ENCODE measurements around the gene GNG8. TPM values are rescaled to one million over a fixed set of nuclear protein-coding genes. Genes with fewer than 3 reads are reported as not detected.

Gene GNG8
- total and polyA plus RNA-seq, 9 of the 15 experiments (the other 6 are each of a cell fraction or from before 2014, with no cell fraction given): 1.3 TPM; not detected in 8

DNA sequence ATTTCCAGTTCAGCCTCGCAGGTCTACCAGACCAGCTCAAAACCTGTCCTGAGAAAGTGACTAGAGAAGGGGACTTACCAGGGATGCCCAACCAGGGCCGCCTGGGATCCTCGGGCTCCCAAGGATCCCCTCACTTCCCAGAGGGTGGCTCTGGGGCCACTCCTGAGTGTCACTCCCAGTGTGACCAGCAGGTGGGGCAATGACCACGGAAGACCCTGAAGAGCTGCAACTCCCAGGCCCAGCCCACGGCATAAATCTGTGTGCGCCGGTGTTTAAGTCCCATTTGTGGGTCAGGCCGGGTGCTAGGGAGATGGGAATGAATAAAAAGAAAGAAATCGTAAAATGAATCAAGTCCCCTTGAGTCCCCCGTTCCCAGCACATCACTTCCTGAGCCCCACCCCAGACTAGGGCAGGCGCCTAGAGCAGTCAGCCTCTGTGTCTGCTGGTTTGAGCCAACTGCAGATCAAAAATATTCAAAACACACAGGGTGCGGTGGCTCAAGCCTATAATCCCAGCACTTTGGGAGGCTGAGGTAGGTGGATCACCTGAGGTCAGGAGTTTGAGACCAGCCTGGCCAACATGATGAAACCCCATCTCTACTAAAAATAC lies 21.8 kb downstream of the GNG8 start (continued):
- TF ChIP-seq, protein P1, sequence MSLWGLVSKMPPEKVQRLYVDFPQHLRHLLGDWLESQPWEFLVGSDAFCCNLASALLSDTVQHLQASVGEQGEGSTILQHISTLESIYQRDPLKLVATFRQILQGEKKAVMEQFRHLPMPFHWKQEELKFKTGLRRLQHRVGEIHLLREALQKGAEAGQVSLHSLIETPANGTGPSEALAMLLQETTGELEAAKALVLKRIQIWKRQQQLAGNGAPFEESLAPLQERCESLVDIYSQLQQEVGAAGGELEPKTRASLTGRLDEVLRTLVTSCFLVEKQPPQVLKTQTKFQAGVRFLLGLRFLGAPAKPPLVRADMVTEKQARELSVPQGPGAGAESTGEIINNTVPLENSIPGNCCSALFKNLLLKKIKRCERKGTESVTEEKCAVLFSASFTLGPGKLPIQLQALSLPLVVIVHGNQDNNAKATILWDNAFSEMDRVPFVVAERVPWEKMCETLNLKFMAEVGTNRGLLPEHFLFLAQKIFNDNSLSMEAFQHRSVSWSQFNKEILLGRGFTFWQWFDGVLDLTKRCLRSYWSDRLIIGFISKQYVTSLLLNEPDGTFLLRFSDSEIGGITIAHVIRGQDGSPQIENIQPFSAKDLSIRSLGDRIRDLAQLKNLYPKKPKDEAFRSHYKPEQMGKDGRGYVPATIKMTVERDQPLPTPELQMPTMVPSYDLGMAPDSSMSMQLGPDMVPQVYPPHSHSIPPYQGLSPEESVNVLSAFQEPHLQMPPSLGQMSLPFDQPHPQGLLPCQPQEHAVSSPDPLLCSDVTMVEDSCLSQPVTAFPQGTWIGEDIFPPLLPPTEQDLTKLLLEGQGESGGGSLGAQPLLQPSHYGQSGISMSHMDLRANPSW (CRISPR knock-in tag; IDR thresholded peaks at IDR 0.05): 0 out of 2 replicates have a peak, but pooled peaks have one; percentile 38
- TF ChIP-seq ZC3H8 (IDR thresholded peaks at IDR 0.05): no peak
- no peak for TF ChIP-seq ZNF3 (CRISPR knock-in tag; IDR thresholded peaks at IDR 0.05)
- TF ChIP-seq RFX1 (IDR thresholded peaks at IDR 0.05): no peak
- TF ChIP-seq, protein P2, sequence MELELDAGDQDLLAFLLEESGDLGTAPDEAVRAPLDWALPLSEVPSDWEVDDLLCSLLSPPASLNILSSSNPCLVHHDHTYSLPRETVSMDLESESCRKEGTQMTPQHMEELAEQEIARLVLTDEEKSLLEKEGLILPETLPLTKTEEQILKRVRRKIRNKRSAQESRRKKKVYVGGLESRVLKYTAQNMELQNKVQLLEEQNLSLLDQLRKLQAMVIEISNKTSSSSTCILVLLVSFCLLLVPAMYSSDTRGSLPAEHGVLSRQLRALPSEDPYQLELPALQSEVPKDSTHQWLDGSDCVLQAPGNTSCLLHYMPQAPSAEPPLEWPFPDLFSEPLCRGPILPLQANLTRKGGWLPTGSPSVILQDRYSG (tag; conservative IDR thresholded peaks at IDR 0.05; ENCODE audit: low read depth): no peak
- TF ChIP-seq FOXA1 (IDR thresholded peaks at IDR 0.05; ENCODE audit: borderline replicate concordance): no peak
- no peak for TF ChIP-seq PHB2 (IDR thresholded peaks at IDR 0.05; ENCODE audit: low read depth)
- TF ChIP-seq CCAR2 (IDR thresholded peaks at IDR 0.05; ENCODE audit: low read depth, low read length): no peak
- TF ChIP-seq STAT5B (CRISPR knock-in tag; IDR thresholded peaks at IDR 0.05): no peak
- TF ChIP-seq ZNF23 (CRISPR knock-in tag; IDR thresholded peaks at IDR 0.05): no peak
- TF ChIP-seq COPS2 (conservative IDR thresholded peaks at IDR 0.05): no peak
- no peak for TF ChIP-seq ZNF384 (IDR thresholded peaks at IDR 0.05; ENCODE audit: low read depth, low read length)
- TF ChIP-seq NCOA1 (IDR thresholded peaks at IDR 0.05; ENCODE audit: low read depth): no peak
- TF ChIP-seq ZNF764 (CRISPR knock-in tag; IDR thresholded peaks at IDR 0.05; ENCODE audit: low read depth): no peak
- no peak for TF ChIP-seq TAF9B (IDR thresholded peaks at IDR 0.05; ENCODE audit: partially characterized antibody)
- TF ChIP-seq SOX6 (IDR thresholded peaks at IDR 0.05): no peak
- TF ChIP-seq CBX5 (IDR thresholded peaks at IDR 0.05; ENCODE audit: borderline replicate concordance, low read depth): no peak
- TF ChIP-seq, protein P3, sequence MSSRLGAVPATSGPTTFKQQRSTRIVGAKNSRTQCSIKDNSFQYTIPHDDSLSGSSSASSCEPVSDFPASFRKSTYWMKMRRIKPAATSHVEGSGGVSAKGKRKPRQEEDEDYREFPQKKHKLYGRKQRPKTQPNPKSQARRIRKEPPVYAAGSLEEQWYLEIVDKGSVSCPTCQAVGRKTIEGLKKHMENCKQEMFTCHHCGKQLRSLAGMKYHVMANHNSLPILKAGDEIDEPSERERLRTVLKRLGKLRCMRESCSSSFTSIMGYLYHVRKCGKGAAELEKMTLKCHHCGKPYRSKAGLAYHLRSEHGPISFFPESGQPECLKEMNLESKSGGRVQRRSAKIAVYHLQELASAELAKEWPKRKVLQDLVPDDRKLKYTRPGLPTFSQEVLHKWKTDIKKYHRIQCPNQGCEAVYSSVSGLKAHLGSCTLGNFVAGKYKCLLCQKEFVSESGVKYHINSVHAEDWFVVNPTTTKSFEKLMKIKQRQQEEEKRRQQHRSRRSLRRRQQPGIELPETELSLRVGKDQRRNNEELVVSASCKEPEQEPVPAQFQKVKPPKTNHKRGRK (tag; IDR thresholded peaks at IDR 0.05): no peak
- 0 out of 2 replicates have a peak, but pooled peaks have one; percentile 32 for TF ChIP-seq SP1 (CRISPR knock-in tag; IDR thresholded peaks at IDR 0.05)
- no peak for TF ChIP-seq SRSF9 (IDR thresholded peaks at IDR 0.05; ENCODE audit: borderline replicate concordance, low read depth, low read length)

Measured in K562 (cell line).